Measurements from ENCODE around the gene NOTCH1.

- TF ChIP-seq CTCF (IDR thresholded peaks at IDR 0.05; ENCODE audit: poor library complexity, severe bottlenecking): no peak
- no peak for TF ChIP-seq TAF1 (IDR thresholded peaks at IDR 0.05; ENCODE audit: low read depth)
- no peak for TF ChIP-seq REST (IDR thresholded peaks at IDR 0.05; ENCODE audit: borderline replicate concordance)
- TF ChIP-seq EZH2 (IDR thresholded peaks at IDR 0.05; ENCODE audit: borderline replicate concordance, insufficient read depth, low read length, poor library complexity, severe bottlenecking): no peak
- TF ChIP-seq RAD21 (conservative IDR thresholded peaks at IDR 0.05): no peak
Measured at GRCh38 chr9:136496181-136496580, 49.7 kb downstream of the NOTCH1 start.
